MCF 10A (cell line): ENCODE results near the gene ARRB1. TPM values are rescaled to one million over a fixed set of nuclear protein-coding genes. Genes with fewer than 3 reads are reported as not detected.

Source experiments
- BruUV-seq: library from RNA; stranded (reverse); fragments of 400-500 nt; replicated peaks from 2 replicates; lab custom pipeline; 2021; lab: Mats Ljungman, UMichigan
- CTCF ChIA-PET: fragments of 300-600 bp; sonication (Branson Sonifier 250); formaldehyde crosslinking; extraction: SDS; loops from one replicate; lab custom pipeline; 2021; ENCODE audit warnings: antibody characterized with exemption, inconsistent platforms; lab: Yijun Ruan, JAX
- POLR2A ChIA-PET: fragments of 300-600, 350-650 bp; sonication (Branson Sonifier 250); formaldehyde crosslinking; extraction: SDS; loops from one replicate; lab custom pipeline; 2020; ENCODE audit warnings: antibody characterized with exemption, inconsistent platforms; lab: Yijun Ruan, JAX
- DNase-seq: peaks from one replicate; pipeline ENCODE4 v3.0.0-alpha.2; 2018; ENCODE audit not compliant: unreplicated experiment
- H3K27ac Mint-ChIP-seq: one replicate; pipeline ENCODE4 v1.8.0; 2022; ENCODE audit warnings: mild to moderate bottlenecking, low read depth, mixed read lengths; ENCODE audit not compliant: unreplicated experiment
- H3K27me3 Mint-ChIP-seq: one replicate; pipeline ENCODE4 v1.8.0; 2022; ENCODE audit warnings: mixed read lengths; ENCODE audit not compliant: insufficient read depth, unreplicated experiment
- H3K36me3 Mint-ChIP-seq: one replicate; pipeline ENCODE4 v1.8.0; 2022; ENCODE audit warnings: mild to moderate bottlenecking, moderate library complexity, mixed read lengths; ENCODE audit not compliant: insufficient read depth, unreplicated experiment
- H3K4me1 Mint-ChIP-seq: one replicate; pipeline ENCODE4 v1.8.0; 2022; ENCODE audit warnings: mixed read lengths; ENCODE audit not compliant: insufficient read depth, unreplicated experiment
- H3K4me3 Mint-ChIP-seq: one replicate; pipeline ENCODE4 v1.8.0; 2022; ENCODE audit warnings: mild to moderate bottlenecking, moderate library complexity, mixed read lengths; ENCODE audit not compliant: unreplicated experiment
- H3K9me3 Mint-ChIP-seq: one replicate; pipeline ENCODE4 v1.8.0; 2022; ENCODE audit warnings: mixed read lengths; ENCODE audit not compliant: unreplicated experiment
- intact Hi-C: fragments of 100-400 bp; cut with micrococcal nuclease; formaldehyde crosslinking; loops from 2 replicates; pipeline ENCODE4 v1.14.1; 2022
- total RNA-seq: library from RNA; stranded (reverse); gene quantifications from 2 replicates; pipeline ENCODE4 v1.2.3, GENCODE V29; 2022
- TF ChIP-seq, protein P1 (sequence below): fragments of 200-600 bp; IDR thresholded peaks from one replicate; pipeline ENCODE4 v1.8.0; 2022; ENCODE audit warnings: antibody characterized with exemption, mild to moderate bottlenecking; ENCODE audit not compliant: unreplicated experiment

The ARRB1 gene
- total RNA-seq, 1 experiment from 2014 or later: 0.98 TPM

DNA sequence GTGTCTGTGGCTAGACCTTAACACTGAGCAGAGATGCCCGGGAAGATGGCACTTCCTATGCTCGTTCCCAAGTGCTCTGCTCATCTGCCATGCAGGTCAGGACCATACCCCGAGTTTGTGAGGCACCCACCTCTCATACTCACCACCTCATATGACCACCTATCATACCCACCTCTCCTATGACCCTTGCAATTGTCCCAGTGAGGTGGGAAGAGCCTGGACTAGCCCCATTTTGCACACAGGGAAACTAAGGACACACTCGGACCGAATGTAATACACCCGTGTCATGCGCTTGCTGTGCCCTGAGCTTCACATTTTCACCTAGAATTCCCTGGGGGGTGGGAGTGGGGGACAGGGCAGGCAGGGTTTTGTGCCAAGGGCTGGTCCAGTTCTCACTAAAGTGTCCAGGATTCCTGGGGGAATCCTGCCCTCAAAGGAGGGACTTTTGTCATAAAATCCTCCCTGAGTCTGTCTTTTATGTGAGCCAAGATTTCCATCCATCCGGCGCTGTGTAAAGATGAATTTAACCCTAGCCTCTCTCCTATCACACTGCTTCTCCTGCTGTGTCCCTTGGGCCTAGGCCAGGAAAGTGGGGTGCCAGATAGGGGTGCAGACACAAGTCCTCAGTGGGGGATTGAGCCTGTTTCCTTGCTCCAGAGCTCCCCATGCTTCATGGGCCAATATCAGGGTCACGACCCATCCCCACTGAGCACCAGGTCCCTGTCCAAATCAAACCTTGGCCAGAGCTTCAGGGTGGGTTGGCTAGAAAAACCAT lies 90.9 kb downstream of the ARRB1 start:
- DNase-seq: no peak
- ChIA-PET CTCF (interaction anchor here (0.7 to 1.0 kb wide), 5 partner anchors 10 to 120 kb away, joined by 3 to 4 read pairs (median 3); no protein-coding TSS in a partner anchor), POLR2A (interaction anchor here (0.6 kb wide), 1 partner anchor 1002 kb away, joined by 3 read pairs; no protein-coding TSS in a partner anchor)
- H3K27me3 Mint-ChIP-seq: peaks cover 41% of the 10 kb centered on the region
- H3K4me1 Mint-ChIP-seq: no peaks in the 10 kb centered on the region
- H3K9me3 Mint-ChIP-seq: no peaks in the 10 kb centered on the region
- H3K36me3 Mint-ChIP-seq: no peaks in the 10 kb centered on the region
- TF ChIP-seq, protein P1, sequence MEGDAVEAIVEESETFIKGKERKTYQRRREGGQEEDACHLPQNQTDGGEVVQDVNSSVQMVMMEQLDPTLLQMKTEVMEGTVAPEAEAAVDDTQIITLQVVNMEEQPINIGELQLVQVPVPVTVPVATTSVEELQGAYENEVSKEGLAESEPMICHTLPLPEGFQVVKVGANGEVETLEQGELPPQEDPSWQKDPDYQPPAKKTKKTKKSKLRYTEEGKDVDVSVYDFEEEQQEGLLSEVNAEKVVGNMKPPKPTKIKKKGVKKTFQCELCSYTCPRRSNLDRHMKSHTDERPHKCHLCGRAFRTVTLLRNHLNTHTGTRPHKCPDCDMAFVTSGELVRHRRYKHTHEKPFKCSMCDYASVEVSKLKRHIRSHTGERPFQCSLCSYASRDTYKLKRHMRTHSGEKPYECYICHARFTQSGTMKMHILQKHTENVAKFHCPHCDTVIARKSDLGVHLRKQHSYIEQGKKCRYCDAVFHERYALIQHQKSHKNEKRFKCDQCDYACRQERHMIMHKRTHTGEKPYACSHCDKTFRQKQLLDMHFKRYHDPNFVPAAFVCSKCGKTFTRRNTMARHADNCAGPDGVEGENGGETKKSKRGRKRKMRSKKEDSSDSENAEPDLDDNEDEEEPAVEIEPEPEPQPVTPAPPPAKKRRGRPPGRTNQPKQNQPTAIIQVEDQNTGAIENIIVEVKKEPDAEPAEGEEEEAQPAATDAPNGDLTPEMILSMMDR: no peak
- no TSS peak for BruUV-seq
- intact Hi-C loops: no loop called here
- no peak overlapping the region for H3K27ac Mint-ChIP-seq
- no peak overlapping the region for H3K4me3 Mint-ChIP-seq

DNA sequence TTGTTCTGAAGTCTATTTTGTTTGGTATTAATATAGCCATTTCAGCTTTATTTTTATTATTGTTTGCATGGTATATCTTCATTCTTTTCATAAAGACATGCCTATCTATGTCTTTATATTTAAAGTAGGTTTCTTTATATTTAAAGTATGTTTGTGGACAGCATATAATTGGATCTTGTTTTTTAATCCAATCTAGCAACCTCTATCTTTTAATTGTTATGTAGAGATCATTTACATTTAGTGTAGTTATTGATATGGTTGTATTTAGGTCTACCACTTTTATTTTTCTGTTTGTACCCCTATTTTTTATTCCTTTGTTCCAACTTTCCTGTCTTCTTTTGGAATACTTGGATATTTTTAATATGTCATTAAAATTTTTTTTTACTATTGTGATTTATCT lies 97.1 kb downstream of the ARRB1 start:
- no peak overlapping the region for H3K4me3 Mint-ChIP-seq
- peaks cover 66% of the 10 kb centered on the region for H3K27me3 Mint-ChIP-seq
- ChIA-PET POLR2A (no interaction called here), CTCF (interaction anchor here (1.3 to 1.5 kb wide), 2 partner anchors 114 to 325 kb away, joined by 4 to 9 read pairs; no protein-coding TSS in a partner anchor)
- H3K36me3 Mint-ChIP-seq: no peaks in the 10 kb centered on the region
- H3K4me1 Mint-ChIP-seq: no peaks in the 10 kb centered on the region
- H3K27ac Mint-ChIP-seq: no peak overlapping the region
- BruUV-seq: no TSS peak
- H3K9me3 Mint-ChIP-seq: no peaks in the 10 kb centered on the region
- no peak for DNase-seq
- TF ChIP-seq, protein P1: no peak
- intact Hi-C loops: no loop called here

GRCh38 chr11:75249704-75250103 lies 101.8 kb downstream of the ARRB1 start:
- Mint-ChIP-seq H3K4me1 (no peaks in the 10 kb centered on the region), H3K36me3 (no peaks in the 10 kb centered on the region)

DNA sequence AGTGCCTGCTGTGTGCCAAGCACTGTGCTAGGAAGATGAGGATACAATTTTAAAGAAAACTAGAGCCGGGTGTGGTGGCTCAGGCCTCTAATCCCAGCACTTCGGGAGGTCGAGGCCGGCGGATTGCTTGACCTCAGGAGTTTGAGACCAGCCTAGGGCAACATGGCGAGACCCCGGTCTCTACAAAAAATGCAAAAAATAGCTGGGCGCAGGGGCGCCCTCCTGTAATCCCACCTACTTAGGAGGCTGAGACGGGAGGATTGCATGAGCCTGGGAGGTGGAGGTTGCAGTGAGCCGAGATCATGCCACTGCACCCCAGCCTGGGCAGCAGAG lies 102.6 kb downstream of the ARRB1 start:
- ChIA-PET POLR2A (interaction anchor here (1.0 kb wide), 2 partner anchors 108 to 114 kb away, joined by 4 read pairs; no protein-coding TSS in a partner anchor), CTCF (interaction anchor here (0.6 to 12.5 kb wide), 63 partner anchors 9 to 1041 kb away, joined by 3 to 251 read pairs (median 4); partner anchors contain the start of gene TPBGL)
- Mint-ChIP-seq H3K4me1 (no peaks in the 10 kb centered on the region), H3K4me3 (no peak overlapping the region), H3K9me3 (no peaks in the 10 kb centered on the region), H3K27me3 (peaks cover 65% of the 10 kb centered on the region), H3K36me3 (no peaks in the 10 kb centered on the region), H3K27ac (no peak overlapping the region)
- BruUV-seq: no TSS peak
- TF ChIP-seq, protein P1: no peak
- no peak for DNase-seq
- intact Hi-C loops: loop anchor here (1.0 kb wide), 4 partner anchors 35 to 320 kb away; no protein-coding TSS in a partner anchor

More at GRCh38 chr11:75249704-75250103, 101.8 kb downstream of the ARRB1 start:
- H3K9me3 Mint-ChIP-seq: no peaks in the 10 kb centered on the region
- peaks cover 57% of the 10 kb centered on the region for H3K27me3 Mint-ChIP-seq
- POLR2A ChIA-PET: no interaction called here
- BruUV-seq: no TSS peak
- TF ChIP-seq, protein P1: no peak
- no peak overlapping the region for H3K27ac Mint-ChIP-seq
- DNase-seq: no peak
- CTCF ChIA-PET: interaction anchor here (0.6 to 12.5 kb wide), 31 partner anchors 8 to 633 kb away, joined by 3 to 251 read pairs (median 4); no protein-coding TSS in a partner anchor
- no peak overlapping the region for H3K4me3 Mint-ChIP-seq
- intact Hi-C loops: no loop called here
